Thoracic aorta (tissue), 2 donors: ENCODE results near the gene EPHB3. TPM values are rescaled to one million over a fixed set of nuclear protein-coding genes. Genes with fewer than 3 reads are reported as not detected.

Experiments
- ATAC-seq: fragments of 150-250 bp; one replicate; pipeline ENCODE4 v1.8.0; 2017; ENCODE audit warnings: low read depth; ENCODE audit not compliant: insufficient number of reproducible peaks, low FRiP score
- DNase-seq: peaks from one replicate; pipeline ENCODE4 v3.0.0-alpha.2; 2020; ENCODE audit warnings: low spot score
- H3K27ac ChIP-seq, 2 donors: fragments of 200-600 bp; sonication (generic); 1 replicate in 1 of 2; 2 replicates in 1 of 2; pipeline ENCODE4 v1.5.1; 2016; ENCODE audit warnings: mild to moderate bottlenecking in 2 of 2, moderate library complexity in 2 of 2
- H3K27me3 ChIP-seq: fragments of 200-600 bp; sonication (generic); replicated peaks from 2 replicates; pipeline ENCODE4 v1.6.0; 2016; ENCODE audit warnings: mild to moderate bottlenecking; ENCODE audit not compliant: insufficient read depth
- H3K36me3 ChIP-seq: fragments of 200-600 bp; sonication (generic); one replicate; pipeline ENCODE4 v1.5.1; 2016
- H3K4me1 ChIP-seq, 2 donors: fragments of 200-600 bp; sonication (generic); 1 replicate in 1 of 2; 2 replicates in 1 of 2; pipeline versions ENCODE4 v1.5.1 to v1.6.0; 2016; ENCODE audit warnings: low read depth in 2 of 2, mild to moderate bottlenecking in 1 of 2; ENCODE audit not compliant: control insufficient read depth in 1 of 2
- H3K4me3 ChIP-seq: fragments of 200-600 bp; sonication (generic); 2 replicates; pipeline ENCODE4 v1.5.1; 2016; ENCODE audit warnings: mild to moderate bottlenecking
- H3K9me3 ChIP-seq: fragments of 200-600 bp; sonication (generic); 2 replicates; pipeline ENCODE4 v1.5.1; 2016
- total RNA-seq, 2 donors: library from RNA; depleted of rRNA; stranded (reverse); fragments of >200 nt; gene quantifications; one replicate each; pipeline versions ENCODE4 v1.1.0 to v1.2.3, GENCODE V29; 2016
- TF ChIP-seq, protein P1 (sequence below): fragments of 200-600 bp; sonication (generic); IDR thresholded peaks from one replicate; pipeline ENCODE4 v1.5.1; 2019; ENCODE audit warnings: antibody characterized with exemption

Gene EPHB3
- total RNA-seq, 2 donors from 2014 or later, result 2.8 to 5.0 TPM

DNA sequence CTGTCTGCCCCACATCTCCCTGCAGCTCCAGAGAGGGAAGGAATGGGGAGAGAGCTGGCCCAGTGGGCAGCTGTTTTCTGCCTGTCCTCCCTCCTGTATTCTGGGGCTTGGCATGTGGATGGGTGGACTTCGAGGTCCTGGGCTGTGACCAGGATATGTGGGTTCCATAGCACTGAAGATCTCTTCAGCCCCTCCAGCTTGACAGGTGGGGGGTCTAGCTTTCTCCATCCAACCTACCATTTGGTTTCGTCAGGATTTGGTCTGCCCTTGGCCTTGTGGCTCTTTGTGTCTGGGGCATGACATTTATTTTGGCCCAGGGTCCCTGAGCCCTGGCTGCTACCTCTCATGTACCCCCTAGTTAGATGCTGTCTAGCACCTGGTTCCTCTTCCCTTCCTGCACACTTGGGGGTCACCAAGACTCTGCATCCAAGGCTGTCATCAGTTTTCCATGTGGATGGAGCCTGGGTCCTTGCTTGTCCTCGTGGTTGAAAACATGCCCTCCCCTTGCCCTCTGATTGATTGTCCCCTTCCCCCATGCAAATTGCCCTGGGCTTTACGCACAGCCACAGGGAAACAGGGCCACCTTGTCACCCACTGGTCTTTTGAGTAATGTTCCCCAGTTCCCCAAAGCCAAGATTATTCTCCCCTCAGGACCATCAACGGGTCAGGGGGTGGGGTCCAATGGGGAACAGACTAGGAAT, 3.2 kb downstream of the EPHB3 start:
- no peaks in the 10 kb centered on the region for H3K36me3 ChIP-seq
- peak overlapping the region in 1 of 2 donors; percentile 60 for H3K27ac ChIP-seq
- no peak for ATAC-seq
- H3K27me3 ChIP-seq, result no peaks in the 10 kb centered on the region
- no peak for DNase-seq
- H3K4me1 ChIP-seq, result peaks cover 15 to 53% of the 10 kb centered on the region in 2 donors
- TF ChIP-seq, protein P1, sequence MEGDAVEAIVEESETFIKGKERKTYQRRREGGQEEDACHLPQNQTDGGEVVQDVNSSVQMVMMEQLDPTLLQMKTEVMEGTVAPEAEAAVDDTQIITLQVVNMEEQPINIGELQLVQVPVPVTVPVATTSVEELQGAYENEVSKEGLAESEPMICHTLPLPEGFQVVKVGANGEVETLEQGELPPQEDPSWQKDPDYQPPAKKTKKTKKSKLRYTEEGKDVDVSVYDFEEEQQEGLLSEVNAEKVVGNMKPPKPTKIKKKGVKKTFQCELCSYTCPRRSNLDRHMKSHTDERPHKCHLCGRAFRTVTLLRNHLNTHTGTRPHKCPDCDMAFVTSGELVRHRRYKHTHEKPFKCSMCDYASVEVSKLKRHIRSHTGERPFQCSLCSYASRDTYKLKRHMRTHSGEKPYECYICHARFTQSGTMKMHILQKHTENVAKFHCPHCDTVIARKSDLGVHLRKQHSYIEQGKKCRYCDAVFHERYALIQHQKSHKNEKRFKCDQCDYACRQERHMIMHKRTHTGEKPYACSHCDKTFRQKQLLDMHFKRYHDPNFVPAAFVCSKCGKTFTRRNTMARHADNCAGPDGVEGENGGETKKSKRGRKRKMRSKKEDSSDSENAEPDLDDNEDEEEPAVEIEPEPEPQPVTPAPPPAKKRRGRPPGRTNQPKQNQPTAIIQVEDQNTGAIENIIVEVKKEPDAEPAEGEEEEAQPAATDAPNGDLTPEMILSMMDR, result no peak
- H3K4me3 ChIP-seq, result no peak overlapping the region
- H3K9me3 ChIP-seq, result no peaks in the 10 kb centered on the region

DNA sequence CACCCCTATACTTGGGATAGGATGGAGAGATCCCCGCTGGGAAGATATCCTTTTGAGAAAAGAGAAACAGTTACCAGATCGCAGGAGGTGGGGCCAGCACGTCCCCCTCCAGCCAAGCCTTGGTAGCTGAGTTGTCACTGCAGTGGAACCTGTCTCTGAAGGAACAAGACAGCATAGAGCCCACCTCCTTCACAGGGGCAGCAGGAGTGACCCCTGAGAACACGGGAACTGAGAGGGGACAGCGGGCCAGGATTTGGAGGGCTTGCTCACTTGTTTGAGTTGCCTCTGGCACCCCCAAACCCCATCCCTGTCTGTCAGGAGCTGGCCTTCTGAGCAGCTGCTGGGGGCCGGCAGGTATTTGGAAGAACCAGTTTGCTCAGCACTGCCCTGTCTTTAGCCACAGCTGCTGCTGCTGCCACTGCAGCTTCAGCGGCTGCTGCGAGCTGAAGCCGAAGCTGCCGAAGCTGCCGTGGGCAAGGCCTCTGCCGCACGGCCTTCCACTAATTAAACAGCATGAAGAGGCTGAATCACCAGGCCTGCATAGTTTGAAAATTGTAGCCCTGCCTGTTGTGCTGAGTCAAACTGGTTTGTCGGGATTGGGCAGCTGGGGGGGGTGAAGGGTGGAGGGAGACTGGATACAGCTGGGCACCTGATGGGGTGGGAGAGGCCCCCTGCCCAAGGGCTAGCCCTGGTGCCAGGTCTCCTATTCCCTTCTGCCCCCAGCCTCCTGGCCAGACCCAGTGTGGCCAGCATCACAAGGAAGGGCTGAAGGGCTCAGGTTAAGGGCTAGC, 4.0 kb downstream of the EPHB3 start:
- Histone ChIP-seq H3K9me3 (no peaks in the 10 kb centered on the region), H3K27me3 (no peaks in the 10 kb centered on the region), H3K36me3 (no peaks in the 10 kb centered on the region), H3K4me1 (peaks cover 13 to 52% of the 10 kb centered on the region in 2 donors), H3K4me3 (no peak overlapping the region), H3K27ac (peak overlapping the region; percentile 56 to 60)
- no peak for DNase-seq
- TF ChIP-seq, protein P1, result no peak
- no peak for ATAC-seq

DNA sequence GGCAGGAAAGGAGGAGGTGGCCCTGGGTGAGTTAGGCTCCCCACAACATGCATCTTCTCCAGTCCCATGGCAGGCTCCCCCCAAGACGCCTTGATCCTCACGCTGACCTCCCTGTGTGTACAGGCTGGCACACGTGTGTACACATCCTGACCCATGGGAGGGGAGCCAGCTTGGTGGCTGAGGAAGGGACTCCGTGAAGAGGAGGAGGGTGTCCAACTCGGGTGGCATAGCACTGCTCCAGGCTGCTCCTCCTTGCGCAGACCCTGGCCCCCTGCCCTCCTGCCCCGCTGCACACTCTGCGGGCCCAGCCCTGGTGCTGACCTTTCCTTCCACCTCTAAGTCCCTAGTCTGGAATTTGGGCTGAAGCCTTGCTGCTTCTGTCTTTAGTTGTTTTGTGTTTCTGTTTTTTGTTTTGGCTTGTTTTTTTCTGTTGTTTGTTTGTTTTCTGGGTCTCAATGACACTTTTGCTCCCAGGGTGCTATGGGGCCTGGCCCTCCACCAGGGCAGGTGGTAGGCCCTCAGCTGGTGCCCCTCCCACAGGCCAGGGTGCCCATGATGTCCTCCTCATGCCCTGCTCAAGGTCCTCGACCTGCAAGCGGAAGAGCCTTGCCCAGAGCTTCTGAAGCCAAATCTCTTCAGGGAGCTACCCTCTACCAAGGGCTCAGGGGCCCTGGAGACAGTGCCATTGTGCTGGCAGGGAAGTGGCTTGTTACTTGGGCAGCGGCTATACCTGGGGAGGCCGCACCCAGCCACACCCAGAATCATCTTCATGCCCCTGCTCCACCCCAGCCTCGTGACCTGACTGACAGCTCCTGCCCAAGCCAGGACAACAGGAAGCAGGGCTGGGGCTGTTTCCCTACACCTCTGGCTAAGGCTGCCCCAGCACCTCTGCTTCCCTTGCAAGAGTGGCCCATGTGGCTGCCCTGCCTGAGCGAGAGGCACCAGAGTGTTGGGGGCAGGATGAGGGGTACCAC, 5.1 kb downstream of the EPHB3 start:
- Histone ChIP-seq H3K4me1 (peaks cover 9 to 46% of the 10 kb centered on the region in 2 donors), H3K9me3 (no peaks in the 10 kb centered on the region), H3K27me3 (no peaks in the 10 kb centered on the region), H3K27ac (peak overlapping the region; percentile 56 to 60), H3K4me3 (no peak overlapping the region), H3K36me3 (no peaks in the 10 kb centered on the region)
- ATAC-seq (no peak), DNase-seq (no peak)
- TF ChIP-seq, protein P1, result no peak

DNA sequence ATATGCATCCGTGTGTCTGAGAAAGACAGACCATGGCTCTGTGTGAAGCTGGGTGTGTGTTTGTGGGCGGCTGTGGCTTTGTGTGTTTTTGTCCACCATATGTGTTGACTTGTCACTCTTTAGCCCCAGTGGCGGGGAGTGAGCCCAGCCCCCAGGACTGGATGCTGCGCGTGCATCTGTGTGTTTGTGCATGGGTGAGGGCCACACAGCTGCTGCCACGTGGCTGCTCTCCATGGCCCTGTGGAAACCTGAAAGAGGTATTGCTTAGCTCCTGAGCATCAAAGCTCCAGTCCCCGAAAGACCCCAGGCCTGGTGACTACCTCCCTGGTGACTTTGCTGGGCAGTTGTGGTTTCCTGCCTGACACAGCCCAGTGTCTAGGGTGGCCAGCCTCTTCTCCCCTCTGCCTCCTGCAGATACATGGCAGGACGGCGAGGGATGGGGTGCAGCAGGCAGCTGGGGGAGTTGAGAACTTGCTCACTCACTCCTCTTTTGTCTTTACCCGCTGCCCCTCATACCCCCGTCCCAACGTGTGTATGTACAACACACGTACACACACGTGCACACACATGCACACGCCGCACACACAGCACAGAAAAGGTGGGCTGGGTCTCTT, 6.5 kb downstream of the EPHB3 start:
- Histone ChIP-seq H3K4me1 (peaks cover 3 to 38% of the 10 kb centered on the region in 2 donors), H3K36me3 (no peaks in the 10 kb centered on the region), H3K27me3 (no peaks in the 10 kb centered on the region), H3K4me3 (peak overlapping the region; percentile 78), H3K9me3 (no peaks in the 10 kb centered on the region), H3K27ac (peak overlapping the region; percentile 34 to 44)
- no peak for ATAC-seq
- no peak for DNase-seq
- TF ChIP-seq, protein P1, result no peak
